SK-N-SH treated with all-trans-retinoic acid at 6 μM for 48 hours (cell line): ENCODE measurements around the gene PSG1.
"Not testable (repeated sequence)": the region's sequence is repeated elsewhere in the genome, so short reads cannot be mapped to it uniquely, and the experiment has no call there.

Source experiments
- OSR1 ChIP-seq: fragments of 250-450 bp; sonication (Bioruptor Pico); IDR thresholded peaks from 2 replicates; pipeline ENCODE4 v1.8.0; 2022; ENCODE audit warnings: moderate library complexity, mild to moderate bottlenecking, inconsistent platforms
- RARB ChIP-seq: fragments of 250-450 bp; sonication (Bioruptor Pico); IDR thresholded peaks from 2 replicates; pipeline ENCODE4 v1.8.0; 2021; ENCODE audit warnings: mild to moderate bottlenecking, moderate library complexity
- TSHZ2 ChIP-seq: fragments of 250-450 bp; sonication (Bioruptor Pico); IDR thresholded peaks from 2 replicates; pipeline ENCODE4 v1.5.0; 2020; ENCODE audit warnings: mild to moderate bottlenecking, moderate library complexity
- ZNF565 ChIP-seq: fragments of 450-650 bp; formaldehyde crosslinking; conservative IDR thresholded peaks from 2 replicates; pipeline ENCODE4 v1.5.0; 2020; ENCODE audit warnings: low read depth, mild to moderate bottlenecking, moderate library complexity

GRCh38 chr19:42875881-42876280 is 3.6 kb downstream of the PSG1 start:
- not testable (repeated sequence) for TF ChIP-seq TSHZ2 (CRISPR knock-in tag); RARB (CRISPR knock-in tag); ZNF565; OSR1
